H1 (cell line): Measurements from ENCODE around the gene SLC22A6. TPM values are rescaled to one million over a fixed set of nuclear protein-coding genes. Genes with fewer than 3 reads are reported as not detected.

ENCODE experiments used
- EZH2 ChIP-seq: fragments of 200-600 bp; sonication (generic); IDR thresholded peaks from 2 replicates; pipeline ENCODE4 v1.7.1; 2012; ENCODE audit warnings: low read depth, mild to moderate bottlenecking, moderate library complexity, low read length, inconsistent platforms; ENCODE audit not compliant: severe bottlenecking
- SAP30 ChIP-seq: fragments of 300-600 bp; sonication (generic); IDR thresholded peaks from 2 replicates; pipeline ENCODE4 v1.7.1; 2012; ENCODE audit warnings: low read length, moderate library complexity, mild to moderate bottlenecking, inconsistent platforms; ENCODE audit not compliant: insufficient read depth, insufficient replicate concordance
- polyA plus RNA-seq, 7 experiments: library from polyadenylated mRNA; depleted of rRNA in 3 of 7; stranded (reverse) in 5 of 7; unstranded in 2 of 7; fragments of >200 nt in 5 of 7; fragments of 200-250 nt in 2 of 7; gene quantifications; 1 replicate in 5 of 7; 2 replicates in 1 of 7; 4 replicates in 1 of 7; pipeline versions ENCODE4 v1.2.1 to v1.2.3, GENCODE V29; 2011 to 2013; ENCODE audit warnings: missing spikeins in 2 of 7, mixed read lengths in 2 of 7
- total RNA-seq: library from RNA; stranded (reverse); fragmentation: NEBNext Ultra II Directional; extraction: Animal tissue kit (Norgen Biotek cat#: 25700); gene quantifications from 2 replicates; pipeline ENCODE4 v1.2.1, GENCODE V29; 2021
- TF ChIP-seq, protein P1 (sequence below), 3 experiments: IDR thresholded peaks; 1 replicate in 2 of 3; 2 replicates in 1 of 3; pipeline versions ENCODE4 v1.5.1 to v1.6.1; 2011; ENCODE audit warnings: low read length in 3 of 3, mild to moderate bottlenecking in 3 of 3, inconsistent platforms in 2 of 3, low read depth in 1 of 3, moderate library complexity in 1 of 3; ENCODE audit not compliant: insufficient read depth in 1 of 3; ENCODE audit errors: control extremely low read depth in 1 of 3

The SLC22A6 gene
- total and polyA plus RNA-seq, 2 of the 8 experiments (the other 6 are each of a cell fraction or from before 2014, with no cell fraction given): not detected

GRCh38 chr11:63023841-63024648, 39.3 kb upstream of the SLC22A6 start (continued):
- TF ChIP-seq SAP30: no peak
- TF ChIP-seq EZH2: no peak
- TF ChIP-seq, protein P1, sequence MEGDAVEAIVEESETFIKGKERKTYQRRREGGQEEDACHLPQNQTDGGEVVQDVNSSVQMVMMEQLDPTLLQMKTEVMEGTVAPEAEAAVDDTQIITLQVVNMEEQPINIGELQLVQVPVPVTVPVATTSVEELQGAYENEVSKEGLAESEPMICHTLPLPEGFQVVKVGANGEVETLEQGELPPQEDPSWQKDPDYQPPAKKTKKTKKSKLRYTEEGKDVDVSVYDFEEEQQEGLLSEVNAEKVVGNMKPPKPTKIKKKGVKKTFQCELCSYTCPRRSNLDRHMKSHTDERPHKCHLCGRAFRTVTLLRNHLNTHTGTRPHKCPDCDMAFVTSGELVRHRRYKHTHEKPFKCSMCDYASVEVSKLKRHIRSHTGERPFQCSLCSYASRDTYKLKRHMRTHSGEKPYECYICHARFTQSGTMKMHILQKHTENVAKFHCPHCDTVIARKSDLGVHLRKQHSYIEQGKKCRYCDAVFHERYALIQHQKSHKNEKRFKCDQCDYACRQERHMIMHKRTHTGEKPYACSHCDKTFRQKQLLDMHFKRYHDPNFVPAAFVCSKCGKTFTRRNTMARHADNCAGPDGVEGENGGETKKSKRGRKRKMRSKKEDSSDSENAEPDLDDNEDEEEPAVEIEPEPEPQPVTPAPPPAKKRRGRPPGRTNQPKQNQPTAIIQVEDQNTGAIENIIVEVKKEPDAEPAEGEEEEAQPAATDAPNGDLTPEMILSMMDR (IDR thresholded peaks at IDR 0.05; ENCODE audit: control extremely low read depth in 1 of 3, insufficient read depth in 1 of 3, low read depth in 1 of 3, low read length in 3 of 3): peak; percentile 95 to 98 (median 96)
